Embryonic facial prominence (tissue), 1 donor: ENCODE data around the gene ZNF423.

ENCODE experiments used
- DNase-seq: peaks from one replicate; pipeline ENCODE4 v3.0.0-alpha.2; 2016; ENCODE audit errors: extremely low spot score

ZNF423 gene

GRCh38 chr16:49477250-49477895, 378.5 kb downstream of the ZNF423 start:
- no peak for DNase-seq

GRCh38 chr16:49474741-49475140, 381.2 kb downstream of the ZNF423 start:
- DNase-seq = no peak

GRCh38 chr16:49473773-49474172, 382.1 kb downstream of the ZNF423 start:
- no peak for DNase-seq

DNA sequence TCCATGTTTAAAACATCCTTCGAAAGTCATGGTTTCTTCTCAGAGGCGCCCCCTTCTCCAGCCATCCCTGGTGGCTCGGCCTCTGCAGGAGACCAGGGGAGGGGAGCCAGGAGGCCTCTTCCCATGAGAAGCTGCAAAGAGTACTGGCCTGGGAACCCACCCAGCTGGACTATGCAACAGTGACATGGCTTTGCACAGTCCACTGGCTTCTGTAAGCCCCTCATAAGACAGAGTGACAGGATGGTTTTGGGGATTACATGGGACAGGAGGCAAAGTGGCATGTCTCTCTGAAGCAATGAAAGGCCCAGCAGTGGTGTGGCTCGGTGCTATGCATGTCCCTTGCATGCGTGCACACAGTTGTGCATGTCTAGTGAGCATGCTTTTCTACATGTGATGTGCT, 382.8 kb downstream of the ZNF423 start:
- DNase-seq = no peak

DNA sequence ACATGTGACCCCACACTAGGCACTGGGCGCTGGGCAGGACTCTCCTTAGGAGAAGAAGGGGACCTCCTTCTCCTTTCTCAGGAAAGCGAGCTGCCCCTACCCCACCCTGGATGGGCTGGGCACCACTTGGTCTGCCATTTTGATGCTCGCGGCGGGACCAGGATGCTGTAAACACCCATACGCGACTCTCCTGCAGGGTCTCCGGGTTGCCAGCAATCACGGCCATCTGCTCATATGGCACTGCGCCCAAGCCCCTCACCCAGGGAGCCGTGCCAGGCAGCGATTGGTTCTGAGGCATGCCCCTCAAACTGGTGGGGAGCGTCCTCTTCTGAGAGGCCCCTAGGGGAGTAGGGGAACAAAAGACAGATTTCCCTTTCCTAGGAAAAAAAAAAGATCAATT, 383.3 kb downstream of the ZNF423 start:
- no peak for DNase-seq

GRCh38 chr16:49471038-49471727, 384.7 kb downstream of the ZNF423 start:
- no peak for DNase-seq

DNA sequence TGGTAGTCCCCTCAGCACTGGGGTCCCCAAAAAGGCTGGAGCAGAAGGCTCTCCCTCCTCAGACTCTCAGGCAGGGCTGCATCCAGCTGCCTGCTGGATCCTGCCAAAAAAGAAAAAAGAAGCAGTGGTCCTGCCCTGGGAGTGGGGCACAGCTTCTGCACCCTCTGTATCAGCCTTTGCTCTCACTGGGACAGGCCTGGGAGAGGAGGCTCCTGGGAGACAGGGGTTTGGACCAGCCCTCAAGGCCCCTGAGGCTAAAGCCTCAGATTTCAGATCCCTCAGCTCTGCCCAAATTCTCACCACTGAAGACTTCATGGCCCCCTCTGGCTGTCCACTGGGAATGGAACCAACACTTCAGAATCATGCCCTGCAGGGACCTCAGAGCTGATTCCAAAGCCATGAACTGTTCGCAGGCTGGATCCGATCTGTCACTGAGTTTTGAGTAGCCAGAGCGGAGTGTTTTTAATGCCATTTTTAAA, 385.4 kb downstream of the ZNF423 start:
- no peak for DNase-seq

DNA sequence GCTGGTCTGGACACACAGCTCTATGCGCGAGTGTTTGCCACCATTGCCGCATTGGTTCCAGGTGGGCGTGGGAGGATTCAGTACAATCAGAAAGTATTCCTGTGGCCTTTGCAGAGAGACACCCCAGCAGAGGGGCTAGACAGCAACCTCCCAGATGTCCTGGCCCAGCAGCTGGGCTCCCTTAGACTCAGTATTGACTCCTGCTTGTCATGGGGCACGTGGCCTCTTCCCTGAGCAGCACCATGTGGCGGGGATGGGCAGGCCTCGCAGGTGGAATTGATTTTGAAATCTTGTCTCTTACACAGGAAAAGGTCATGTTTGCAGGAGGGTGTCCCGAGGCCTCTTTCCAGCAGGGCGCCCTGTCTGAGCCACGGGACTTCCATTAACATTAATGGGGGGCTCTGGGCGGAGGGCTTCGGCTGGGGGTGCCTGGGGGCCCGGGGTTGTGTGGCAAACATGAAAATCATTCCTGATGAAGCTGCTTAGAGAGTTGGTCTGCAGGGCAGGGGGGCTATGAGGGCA, 385.9 kb downstream of the ZNF423 start:
- DNase-seq = no peak

DNA sequence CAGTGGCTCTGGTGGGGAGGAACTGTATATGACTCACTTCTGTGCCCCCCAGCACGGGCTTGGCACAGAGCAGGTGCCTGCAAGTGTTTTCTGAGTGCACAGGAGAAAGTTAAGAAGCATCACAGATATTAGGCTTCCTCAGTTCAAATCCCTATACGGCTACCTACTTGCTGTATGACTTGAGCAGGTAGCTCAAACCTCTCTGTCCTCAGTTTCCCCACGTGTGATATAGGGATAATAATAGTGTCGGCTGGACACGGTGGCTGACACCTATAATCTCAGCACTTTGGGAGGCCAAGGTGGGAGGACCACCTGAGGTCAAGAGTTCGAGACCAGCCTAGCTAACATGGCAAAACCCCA, 386.6 kb downstream of the ZNF423 start:
- DNase-seq = no peak

- no peak for DNase-seq
Measured at GRCh38 chr16:49468611-49469310, 387.2 kb downstream of the ZNF423 start.

DNA sequence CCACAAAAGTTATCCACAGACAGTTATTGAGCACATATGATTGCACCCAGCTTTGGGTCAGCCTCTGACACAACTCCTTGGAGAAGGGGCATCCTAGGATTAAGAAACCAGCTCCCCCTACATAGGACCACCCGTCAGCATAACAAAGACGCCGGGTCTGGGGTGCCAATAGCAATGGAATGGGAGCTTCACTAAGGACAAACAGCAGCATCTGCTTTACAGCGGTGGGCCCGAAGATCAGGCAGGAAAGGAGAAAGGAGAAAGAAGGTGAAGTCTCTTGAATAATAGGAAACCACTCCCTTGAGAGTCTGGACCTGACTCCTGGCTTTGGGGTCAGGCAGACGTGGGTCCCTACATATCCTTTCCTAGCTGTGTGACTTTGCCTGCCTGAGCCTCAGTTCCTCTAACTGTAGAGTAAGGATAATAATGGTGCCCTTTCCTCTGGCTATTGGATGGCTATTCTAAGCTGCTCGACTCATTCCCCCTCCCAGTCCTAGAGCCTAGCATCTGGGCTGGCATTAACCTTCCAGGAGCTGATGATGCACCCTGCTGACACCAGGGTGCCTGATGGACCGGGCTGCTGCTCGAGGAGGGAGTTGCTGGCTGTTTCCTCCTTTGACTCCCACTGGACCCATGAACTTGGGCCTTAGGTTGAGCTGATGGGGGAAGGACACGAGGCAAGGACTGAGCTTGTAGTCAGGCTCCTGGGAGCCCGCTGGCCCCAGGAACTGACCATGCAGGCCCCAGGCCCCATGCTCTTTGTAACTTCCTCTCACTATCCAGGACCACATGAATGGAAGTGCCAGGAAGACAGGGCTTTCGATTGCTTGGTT, 388.2 kb downstream of the ZNF423 start:
- no peak for DNase-seq

DNA sequence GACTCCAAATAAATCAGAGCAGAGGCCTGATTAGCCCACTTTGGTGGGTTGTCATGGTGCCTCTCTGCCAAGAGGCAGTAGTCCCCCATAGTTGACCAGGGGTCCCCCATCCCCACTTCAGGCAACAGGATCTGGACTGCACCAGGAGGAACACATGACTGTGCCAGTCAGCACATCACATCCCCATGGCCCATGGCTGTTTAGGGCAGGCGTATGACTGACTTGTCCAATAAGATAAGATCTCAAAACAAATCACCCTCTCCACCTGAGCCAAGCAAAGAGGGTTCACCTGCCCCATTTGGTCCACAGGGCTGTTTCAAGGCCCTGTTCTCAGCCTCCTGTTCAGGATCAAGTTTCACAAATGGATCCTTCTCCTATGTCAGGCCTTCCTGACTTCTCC, 389.0 kb downstream of the ZNF423 start:
- DNase-seq = no peak

DNA sequence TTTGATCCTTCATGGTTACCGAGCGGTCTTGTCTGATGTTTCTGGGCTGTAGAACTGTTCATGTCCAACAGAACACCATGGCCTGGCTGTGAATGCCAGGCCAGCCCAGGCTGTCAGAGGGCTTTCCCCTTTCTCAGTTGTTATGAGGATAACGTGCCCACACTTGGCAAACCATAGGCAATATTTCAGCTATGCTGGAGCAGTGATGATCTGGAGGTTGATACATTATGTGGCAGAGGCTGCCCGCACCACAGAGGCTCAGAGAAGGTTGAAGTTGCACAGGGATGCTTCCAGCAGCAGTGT, 389.4 kb downstream of the ZNF423 start:
- DNase-seq = no peak

DNA sequence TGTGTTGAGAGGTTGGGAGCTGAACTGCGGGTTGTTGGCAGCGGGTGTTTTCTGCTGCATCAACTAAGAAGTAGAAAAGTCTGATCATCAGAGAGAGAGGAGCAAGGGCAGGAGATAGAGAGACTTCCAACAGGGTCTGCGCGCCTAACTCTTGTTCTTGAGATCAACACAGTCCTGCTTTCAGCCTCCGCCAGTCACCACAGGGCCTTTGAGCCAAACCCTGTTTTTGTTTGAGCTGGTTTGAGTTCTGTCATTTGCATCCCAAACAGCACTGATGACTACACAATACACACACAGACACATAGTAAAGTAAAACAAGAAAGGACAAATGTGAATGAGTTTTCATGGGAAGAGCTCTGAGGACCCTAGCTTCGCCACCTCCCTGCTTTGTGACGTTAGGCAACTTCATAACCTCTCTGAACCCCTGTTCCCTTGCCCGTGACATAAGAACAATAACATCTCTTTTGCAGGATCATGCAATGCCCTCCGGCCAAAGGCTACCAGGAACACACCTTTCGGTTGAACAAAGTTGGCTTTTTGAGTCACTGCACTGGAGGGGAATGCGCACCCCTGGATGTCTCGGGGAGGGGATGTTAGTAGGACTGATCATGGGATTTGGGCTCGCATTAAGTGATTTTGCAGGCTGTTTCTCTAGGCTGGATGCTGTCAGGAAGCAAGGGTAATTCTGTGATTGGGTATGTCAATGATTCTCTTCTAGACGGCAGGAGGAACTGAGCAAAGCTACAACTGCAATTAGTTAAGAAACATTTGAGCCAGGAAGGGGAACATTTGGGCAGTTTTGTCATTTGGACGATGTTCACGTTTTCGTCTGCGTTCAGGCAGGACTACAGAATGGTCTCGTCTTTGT, 390.0 kb downstream of the ZNF423 start:
- no peak for DNase-seq

DNA sequence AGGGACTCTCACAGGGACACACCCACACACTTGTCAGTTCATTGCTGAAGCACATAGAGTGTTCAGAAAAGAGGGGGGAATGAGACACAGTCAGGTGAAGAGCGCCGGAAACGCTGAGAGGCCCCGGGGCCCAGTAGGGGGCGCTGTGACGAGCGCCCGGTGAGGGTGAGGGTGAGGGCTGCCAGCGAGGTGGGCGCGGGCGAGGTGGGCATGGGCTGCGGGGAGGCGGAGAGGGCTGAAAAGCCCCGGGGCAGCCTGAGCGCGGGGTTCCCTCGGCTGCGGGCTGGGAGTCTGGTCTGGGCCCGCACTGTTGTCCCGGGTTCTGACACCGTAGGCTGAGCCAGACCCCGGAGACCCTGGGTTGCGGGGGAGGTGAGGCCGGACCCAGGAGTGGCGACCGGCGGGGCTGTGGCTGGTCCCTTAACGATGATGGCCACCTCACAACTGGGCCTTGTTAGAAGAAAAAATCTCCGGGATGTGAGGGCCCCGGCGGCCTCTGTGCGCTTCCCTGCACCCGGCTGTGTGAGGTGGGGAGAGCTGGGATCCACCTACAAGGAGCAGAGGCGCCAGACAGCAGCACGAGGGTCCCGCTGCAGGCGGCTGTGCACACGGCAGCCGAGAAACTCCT, 390.9 kb downstream of the ZNF423 start:
- DNase-seq = no peak

- no peak for DNase-seq
Measured at GRCh38 chr16:49464093-49464492, 391.8 kb downstream of the ZNF423 start.

DNA sequence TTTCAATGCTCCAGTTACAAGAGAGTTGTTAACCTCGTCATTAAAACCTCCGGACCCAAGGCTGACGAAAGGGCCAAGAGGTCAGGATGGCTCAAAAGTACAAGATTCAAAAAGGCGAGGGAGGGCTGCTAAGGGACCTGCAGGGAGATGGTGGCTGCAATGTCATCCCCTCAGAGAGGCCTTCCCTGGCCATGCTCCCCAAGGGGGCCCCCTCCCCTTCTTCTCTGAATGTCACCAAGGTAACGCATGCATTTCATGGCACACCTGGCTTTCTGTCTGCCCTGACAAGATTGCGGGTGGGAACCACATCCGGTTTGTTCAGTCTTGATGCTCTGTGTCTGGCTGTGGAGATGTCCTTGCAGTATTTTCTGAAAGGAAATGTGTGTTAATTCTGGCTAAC, 392.4 kb downstream of the ZNF423 start:
- no peak for DNase-seq

DNA sequence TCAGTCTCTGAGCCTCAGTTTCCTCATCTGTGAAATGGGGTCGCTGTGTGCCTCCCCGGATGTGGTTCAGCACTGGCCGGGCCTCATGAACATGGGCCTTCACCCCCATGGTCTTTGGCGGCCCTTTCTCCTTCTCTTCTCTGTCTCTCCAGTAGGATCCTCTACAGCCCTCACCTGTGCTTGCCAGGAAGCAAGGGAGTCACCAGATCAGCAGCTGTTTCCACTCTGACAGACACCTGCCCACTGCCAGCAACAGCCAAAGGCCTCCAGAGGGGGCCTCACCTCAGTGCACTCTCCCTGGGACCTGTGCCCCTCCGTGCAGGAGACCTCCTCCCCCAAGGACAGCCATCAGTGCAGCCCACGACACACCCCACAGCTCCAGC, 392.9 kb downstream of the ZNF423 start:
- DNase-seq = no peak

DNA sequence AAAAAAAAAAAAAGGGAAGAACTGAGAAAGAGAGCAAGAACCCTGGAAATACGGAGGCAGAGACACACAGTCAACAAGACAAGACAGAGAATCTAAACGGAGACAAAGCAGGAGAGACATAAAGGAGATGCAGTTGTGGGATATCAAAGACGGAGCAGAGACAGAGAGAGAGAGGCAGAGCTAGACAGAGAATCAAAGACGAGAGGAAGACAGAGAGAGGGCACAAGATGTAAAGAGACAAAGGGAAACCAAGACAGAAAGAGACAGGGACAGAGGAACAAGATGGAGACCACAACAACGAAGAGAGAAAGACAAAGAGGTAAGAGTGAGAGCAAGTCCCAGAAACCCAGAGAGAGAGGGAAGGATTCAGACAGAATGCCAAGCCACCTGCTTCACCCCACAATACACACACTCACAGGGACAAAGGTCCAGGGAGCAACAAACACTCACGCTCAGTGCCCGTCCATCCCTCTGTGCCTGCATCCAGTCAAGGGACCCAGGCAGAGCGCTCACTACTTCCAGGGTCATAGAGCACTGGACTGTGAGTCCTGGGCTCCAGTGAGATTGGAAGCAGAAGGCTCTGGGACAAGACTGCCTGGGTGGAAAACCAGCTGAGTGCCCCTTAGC, 393.4 kb downstream of the ZNF423 start:
- no peak for DNase-seq

GRCh38 chr16:49461517-49461951, 394.4 kb downstream of the ZNF423 start:
- no peak for DNase-seq
